HG03520 (cell line): ENCODE results near the gene TUFM.
"Not testable (repeated sequence)": the region's sequence is repeated elsewhere in the genome, so short reads cannot be mapped to it uniquely, and the experiment has no call there.

Source experiments
- ATAC-seq: cut with Tn5 transposase; IDR thresholded peaks from one replicate; pipeline ENCODE4 v1.9.1; 2021; ENCODE audit warnings: mild to moderate bottlenecking, moderate library complexity; ENCODE audit not compliant: unreplicated experiment

The TUFM gene

DNA sequence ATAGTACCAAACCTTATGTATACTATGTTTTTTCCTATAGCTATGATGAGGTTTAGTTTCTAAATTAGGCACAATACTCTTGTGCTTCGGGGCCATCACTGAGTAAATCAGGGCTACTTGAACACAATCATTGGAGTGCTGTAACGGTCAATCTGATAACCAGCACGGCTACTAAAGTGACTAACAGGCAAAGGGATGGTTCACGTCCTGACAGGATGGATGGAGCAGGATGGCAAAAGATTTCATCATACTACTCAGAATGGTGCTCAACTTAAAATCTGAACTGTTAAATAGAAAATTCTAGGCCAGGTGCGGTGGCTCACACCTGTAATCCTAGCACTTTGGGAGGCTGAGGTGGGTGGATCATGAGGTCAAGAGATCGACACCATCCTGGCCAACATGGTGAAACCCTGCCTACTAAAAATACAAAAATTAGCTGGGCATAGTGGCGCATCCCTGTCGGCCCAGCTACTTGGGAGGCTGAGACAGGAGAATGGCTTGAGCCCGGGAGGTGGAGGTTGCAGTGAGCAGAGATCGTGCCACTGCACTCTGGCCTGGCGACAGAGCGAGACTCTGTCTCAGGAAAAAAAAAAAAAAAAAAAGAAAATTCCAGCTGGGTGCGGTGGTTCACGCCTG lies 7.0 kb downstream of the TUFM start:
- ATAC-seq: no peak

DNA sequence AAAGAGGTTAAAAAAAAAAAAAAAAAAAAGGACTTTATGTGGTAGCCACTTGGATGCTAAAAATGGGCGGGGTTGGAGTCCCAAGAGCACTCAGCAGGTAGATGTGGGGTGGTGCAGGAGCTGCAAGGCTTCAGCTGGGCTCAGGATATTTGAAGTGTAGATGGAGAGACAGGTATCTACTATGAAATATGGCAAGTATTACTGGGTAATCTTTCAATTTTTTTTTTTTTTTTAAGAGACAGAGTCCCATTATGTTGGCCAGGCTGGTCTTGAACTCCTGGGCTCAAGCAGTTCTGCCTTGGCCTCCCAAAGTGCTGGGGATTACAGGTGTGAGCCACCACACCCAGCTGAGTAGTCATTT lies 7.6 kb downstream of the TUFM start:
- no peak for ATAC-seq

DNA sequence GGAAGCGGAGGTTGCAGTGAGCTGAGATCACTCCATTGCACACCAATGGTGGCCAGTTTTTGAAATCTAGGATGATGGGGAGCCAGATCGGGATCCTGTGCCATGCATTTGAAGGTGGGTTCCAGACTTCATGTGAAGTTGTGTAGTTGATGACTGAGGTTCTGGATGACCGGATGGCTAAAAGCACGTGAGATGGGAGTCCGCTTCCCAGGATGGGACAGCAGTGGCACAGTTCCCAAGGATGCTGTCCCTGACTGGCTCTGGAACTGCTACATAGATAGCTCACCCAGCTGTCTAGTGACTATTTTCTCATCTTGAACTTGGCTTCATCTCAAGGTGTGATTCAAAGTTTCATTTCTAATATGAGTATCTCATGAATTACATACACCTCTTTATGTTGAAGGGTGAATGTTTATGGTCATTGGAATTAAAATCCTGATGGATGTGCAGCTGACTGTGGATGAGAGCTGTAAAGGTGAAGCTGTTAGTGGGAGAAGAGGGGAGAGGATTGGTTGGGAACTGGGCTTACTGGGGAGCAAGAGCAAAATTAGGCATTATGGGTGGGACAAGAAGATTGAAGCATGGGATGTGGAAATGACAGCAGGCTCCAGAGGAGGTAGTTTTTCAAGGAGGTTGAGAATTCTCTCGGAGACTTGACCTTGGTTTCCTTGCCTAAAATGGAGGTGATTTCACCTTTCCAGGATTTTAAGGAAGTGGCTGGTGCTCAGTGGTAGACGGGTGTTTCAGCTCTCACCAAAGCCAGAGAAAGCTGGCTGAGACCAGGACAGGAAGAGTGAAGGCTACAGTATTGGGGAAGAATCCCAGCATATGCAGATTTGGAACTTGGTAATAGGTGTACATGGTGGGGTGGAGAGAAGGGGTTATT lies 8.2 kb downstream of the TUFM start:
- no peak for ATAC-seq

DNA sequence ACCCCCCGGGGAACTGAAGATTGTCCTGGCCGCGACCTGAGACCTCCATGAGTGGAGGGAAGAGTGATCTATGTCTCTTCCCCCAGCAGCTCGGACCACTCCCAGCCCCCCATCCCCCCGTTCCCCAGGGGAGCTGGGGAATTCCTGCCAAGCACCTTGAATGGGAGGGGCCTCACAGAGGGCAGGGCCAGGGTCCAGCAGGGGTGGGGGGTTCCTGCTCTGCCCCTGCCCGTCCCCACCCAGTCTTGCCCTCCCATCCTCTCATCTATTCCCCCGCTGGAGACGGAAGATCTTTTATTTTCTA lies 9.4 kb downstream of the TUFM start:
- no peak for ATAC-seq

GRCh38 chr16:28835864-28836760 lies 10.0 kb downstream of the TUFM start:
- ATAC-seq: no peak

GRCh38 chr16:28834873-28835863 lies 11.0 kb downstream of the TUFM start:
- ATAC-seq: no peak

DNA sequence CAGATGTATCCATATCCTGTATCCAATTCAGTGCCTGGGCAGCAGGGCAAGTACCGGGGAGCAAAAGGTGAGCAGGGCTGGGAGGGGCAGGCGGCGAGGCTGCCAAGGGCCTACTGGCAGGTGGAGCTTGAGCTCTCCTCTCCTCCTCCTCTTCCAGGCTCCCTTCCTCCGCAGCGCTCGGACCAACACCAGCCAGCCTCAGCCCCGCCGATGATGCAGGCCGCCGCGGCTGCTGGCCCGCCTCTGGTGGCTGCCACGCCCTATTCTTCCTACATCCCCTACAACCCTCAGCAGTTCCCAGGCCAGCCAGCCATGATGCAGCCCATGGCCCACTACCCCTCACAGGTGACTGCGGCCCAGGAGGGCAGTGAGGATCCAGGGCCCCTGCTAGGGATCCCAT lies 11.8 kb downstream of the TUFM start:
- ATAC-seq: no peak

DNA sequence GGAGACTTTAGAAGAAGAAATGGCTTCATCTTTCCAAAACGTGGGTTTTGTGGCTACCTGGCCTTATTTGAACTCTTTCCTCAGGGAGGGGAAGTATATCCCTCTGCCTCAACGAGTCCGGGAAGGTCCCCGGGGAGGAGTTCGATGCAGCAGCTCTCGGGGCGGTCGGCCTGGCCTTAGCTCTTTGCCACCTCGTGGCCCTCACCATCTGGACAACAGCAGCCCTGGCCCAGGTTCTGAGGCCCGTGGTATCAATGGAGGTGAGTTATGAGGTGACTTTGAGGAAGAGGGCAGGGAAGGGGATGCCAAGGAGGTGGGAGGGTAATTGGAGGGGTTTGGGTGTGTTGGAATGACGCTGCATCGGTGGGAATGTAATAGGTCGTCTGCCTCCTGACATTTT lies 15.6 kb downstream of the TUFM start:
- no peak for ATAC-seq

DNA sequence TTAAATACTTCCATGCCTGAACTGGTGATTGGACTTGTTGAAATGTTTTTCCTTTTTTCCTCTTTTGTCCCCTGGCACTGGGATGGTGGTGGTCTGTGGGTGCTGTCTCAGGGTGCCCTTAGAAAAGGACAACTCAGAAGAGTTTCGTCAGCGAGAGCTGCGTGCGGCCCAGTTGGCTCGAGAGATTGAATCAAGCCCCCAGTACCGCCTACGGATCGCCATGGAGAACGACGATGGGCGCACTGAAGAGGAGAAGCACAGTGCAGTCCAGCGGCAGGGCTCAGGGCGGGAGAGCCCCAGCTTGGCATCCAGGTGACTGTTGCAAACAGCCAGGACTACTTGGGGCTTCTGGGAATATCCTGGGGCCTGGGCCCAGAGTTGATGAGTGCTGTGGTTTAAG lies 16.4 kb downstream of the TUFM start:
- ATAC-seq: no peak

- ATAC-seq: no peak
These were observed 20.0 kb downstream of the TUFM start for GRCh38 chr16:28826141-28826540.

- ATAC-seq: no peak
These were observed 21.5 kb downstream of the TUFM start for GRCh38 chr16:28824717-28824973.

- peak; percentile 45 for ATAC-seq
These were observed 22.1 kb downstream of the TUFM start for GRCh38 chr16:28823873-28824716.

GRCh38 chr16:28823291-28823872 lies 22.8 kb downstream of the TUFM start:
- ATAC-seq: peak; percentile 23

GRCh38 chr16:28822520-28823290 lies 23.4 kb downstream of the TUFM start, which contains the start of gene ATXN2L:
ATXN2L (plus strand) TSS chr16:28822999; CDS start chr16:28823260, 261 bp downstream.
- ATAC-seq: peak; percentile 47

DNA sequence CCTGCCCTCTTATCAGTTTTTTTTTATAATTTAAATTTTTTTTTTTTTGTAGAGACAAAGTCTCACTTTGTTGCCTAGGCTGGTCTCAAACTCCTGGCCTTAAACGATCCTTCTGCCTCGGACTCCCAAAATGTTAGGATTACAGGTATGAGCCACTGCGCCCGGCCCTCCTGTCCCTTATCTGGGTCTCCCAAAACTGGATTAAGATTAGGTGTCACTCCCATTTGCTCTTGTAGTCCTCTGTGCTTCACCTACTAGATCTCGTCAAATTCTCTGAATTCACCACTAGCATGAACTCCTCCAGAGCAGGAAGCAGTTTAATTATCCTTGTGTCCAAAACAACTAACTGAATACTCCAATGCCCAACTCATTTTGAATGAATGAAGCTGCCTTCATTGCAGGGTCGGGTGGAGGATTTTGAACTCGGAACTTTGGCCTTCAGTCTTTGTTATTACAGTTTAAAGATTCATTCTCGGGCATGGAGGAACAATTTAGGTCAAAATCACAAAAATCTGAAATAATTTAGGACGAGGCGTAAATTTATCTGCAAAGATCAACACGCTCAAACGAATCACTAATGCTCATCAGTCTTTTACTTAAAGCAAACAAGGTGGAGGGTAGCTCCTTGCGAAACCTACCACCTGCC lies 24.2 kb downstream of the TUFM start:
- ATAC-seq: no peak

DNA sequence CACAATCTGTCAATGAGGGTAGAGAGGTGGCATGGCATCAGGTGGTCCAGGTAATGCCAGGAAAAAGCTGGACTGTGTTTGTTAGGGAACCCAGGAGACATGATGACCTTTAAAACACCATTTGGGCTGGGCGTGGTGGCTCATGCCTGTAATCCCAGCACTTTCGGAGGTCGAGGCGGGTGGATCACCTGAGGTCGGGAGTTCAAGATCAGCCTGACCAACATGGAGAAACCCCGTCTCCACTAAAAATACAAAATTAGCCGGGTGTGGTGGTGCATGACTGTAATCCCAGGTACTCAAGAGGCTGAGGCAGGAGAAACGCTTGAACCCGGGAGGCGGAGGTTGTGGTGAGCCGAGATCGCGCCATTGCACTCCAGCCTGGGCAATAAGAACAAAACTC lies 25.6 kb downstream of the TUFM start:
- not testable (repeated sequence) for ATAC-seq

GRCh38 chr16:28820016-28820415 lies 26.1 kb downstream of the TUFM start:
- ATAC-seq: no peak
